Measurements from ENCODE around the gene HGD.
"Not testable (repeated sequence)": the region's sequence is repeated elsewhere in the genome, so short reads cannot be mapped to it uniquely, and the experiment has no call there.

HGD gene

GRCh38 chr3:120678331-120678947, 3.6 kb downstream of the HGD start:
- peak; percentile 8 for DNase-seq

DNA sequence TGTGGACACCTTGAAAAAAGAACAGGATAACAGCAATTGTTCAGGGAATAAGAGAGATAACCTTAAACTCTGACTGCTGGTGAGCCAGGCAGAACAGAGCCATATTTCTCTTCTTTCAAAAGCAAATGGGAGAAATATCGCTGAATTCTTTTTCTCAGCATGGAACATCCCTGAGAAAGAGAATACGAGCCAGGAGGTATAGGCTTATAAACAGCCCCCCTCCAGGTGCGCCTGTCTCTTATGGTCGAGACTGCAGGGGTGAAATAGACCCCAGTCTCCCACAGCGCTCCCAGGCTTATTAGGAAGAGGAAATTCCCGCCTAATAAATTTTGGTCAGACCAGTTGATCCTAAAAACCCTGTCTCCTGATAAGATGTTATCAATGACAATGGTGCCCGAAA, 4.8 kb downstream of the HGD start:
- not testable (repeated sequence) for DNase-seq

DNA sequence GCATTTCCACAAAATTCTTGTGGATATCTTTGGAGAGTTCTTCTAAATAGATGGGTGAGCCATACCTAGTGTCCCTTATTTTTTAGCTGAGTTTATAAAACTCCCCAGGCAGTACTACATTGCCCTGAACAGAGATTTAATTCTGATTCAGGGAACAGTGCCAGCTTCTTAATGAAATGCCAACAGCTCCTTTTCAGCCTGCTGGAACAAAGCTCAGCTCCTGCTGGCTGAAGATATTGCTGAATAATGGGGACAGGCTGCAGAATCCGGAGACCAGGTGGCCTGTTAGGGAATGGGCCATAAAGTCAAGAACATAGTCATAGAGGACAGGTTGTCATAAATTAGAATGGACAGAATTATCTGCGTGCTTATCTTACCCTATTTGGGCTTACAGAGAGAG, 8.9 kb downstream of the HGD start:
- DNase-seq, result no peak

DNA sequence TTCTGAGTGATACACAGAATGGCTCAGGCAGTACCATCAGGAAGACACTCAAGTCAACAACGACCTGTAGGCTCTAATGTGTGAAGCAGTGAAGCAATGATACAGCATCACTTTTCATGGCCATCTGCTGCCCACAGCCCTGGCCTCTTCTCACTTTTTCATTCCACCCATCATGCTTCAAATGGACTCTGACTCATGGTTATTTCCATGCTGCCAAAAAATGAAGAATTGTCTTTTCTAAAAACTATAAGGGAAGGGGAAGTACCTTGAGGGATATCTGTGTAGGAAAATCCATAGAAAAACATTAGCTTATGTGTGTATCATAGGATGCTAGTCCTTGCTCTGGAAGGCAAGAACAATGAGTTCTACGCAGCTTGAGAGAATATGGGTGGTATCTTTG, 11.5 kb downstream of the HGD start:
- DNase-seq, result no peak

GRCh38 chr3:120664926-120665325, 17.1 kb downstream of the HGD start:
- no peak for DNase-seq

GRCh38 chr3:120661945-120662344, 20.1 kb downstream of the HGD start:
- DNase-seq, result no peak

DNA sequence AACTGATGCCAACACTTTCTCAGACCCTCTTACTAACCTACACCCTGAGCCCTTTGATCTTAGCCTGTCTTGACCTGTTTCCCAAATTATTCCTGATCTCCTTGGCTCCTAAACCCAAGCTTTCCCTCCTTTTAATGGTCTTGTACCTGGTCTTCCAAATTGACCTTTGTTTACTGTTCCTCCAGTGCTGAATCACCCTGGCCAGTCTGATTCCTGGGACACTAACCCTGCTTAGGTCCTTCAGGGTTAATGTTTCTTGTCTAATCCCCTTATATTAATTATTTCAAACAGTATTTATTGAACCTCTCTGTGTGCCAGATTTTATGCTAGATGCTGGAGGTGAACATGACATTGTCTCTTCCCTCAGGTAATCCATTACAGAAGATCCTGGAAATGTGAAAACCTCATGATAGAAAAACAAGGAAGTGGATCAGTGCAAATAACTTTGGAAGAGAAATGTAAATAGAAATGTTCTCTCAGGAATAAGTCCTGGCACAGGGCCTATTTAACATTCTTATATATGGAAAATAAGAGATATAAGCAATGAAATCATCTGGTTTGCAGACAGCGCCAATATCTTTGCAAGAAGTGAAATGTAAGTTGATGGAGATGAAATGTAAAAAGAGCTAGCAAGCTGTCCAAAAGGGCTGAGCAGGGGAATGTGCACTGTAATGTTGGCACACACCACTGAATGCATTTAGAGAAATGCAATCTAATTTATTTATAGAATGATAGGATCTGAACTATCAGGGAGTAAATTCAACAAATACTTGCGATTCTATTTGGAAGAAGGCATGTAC, 20.7 kb downstream of the HGD start:
- no peak for DNase-seq

GRCh38 chr3:120659834-120660233, 22.2 kb downstream of the HGD start:
- DNase-seq, result no peak

DNA sequence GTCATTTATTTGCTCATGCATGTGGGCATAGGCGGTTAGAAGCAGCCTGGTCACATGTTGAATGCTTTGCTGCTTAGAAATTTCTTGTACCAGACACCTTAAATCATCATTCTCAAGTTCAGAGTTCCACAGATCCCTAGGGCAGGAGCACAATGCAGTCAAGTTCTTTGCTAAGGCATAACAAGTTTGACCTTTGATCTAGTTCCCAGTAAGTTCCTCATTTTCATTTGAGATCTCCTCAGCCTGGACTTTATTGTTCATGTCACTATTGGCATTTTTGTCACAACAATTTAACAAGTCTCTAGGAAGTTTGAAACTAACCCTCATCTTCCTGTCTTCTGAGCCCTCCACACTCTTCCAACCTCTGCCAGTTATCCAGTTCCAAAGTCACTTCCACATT, 22.8 kb downstream of the HGD start:
- no peak for DNase-seq

- DNase-seq, result no peak
These were observed 29.0 kb downstream of the HGD start for GRCh38 chr3:120652896-120653545.

GRCh38 chr3:120652281-120652680, 29.8 kb downstream of the HGD start:
- no peak for DNase-seq

GRCh38 chr3:120650311-120650710, 31.7 kb downstream of the HGD start:
- no peak for DNase-seq

DNA sequence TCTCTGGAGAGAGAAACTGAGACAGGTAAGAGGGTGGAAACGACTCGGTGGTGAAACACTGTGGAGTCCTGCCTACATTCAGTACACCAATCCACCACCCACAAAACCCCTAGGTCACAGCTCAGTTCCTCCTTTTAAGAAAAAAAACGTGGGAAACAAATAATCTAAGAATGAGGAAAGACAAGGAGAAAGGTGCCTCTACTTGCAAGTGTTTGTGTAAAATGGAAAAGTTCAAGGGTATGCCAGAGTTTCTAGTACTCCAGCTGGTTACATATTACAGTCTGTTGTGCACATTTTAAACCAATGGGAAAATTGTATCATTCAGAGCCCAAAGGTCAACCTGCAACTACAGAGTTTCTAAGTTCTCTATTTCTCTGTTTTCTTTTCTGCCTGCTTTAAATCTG, 32.2 kb downstream of the HGD start:
- no peak for DNase-seq

- DNase-seq, result no peak
These were observed 33.7 kb downstream of the HGD start for GRCh38 chr3:120648290-120648689.

DNA sequence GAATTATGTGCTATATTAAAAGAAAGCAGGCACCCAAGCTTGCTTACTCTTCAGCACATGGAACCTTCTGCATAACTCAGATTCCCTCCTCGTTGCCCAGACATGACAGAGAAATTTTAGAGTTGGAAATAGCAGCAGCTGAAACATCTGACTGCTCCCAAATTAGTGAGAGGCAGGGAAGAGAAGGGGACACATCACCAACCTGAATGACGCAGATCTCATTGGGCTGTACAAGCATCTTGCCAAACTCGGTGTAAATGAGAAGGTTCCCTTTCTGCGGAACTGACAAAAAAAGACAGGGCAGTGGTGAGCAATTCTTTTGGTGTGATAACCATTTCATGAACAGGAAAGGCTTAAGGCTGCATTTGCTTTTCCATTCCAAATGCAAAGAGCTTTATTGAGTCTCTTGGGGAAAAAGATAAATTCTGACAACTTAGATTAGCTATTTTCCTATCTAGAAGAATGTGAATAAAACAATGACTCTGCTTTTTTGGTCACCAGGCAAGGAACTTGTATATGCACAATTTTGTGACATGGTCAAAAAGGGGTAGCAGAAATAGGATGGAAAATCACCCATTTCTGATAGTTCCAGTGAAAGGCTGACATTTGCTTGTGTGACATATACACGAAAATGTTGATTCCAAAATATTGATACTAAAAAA, 35.1 kb downstream of the HGD start:
- no peak for DNase-seq

DNA sequence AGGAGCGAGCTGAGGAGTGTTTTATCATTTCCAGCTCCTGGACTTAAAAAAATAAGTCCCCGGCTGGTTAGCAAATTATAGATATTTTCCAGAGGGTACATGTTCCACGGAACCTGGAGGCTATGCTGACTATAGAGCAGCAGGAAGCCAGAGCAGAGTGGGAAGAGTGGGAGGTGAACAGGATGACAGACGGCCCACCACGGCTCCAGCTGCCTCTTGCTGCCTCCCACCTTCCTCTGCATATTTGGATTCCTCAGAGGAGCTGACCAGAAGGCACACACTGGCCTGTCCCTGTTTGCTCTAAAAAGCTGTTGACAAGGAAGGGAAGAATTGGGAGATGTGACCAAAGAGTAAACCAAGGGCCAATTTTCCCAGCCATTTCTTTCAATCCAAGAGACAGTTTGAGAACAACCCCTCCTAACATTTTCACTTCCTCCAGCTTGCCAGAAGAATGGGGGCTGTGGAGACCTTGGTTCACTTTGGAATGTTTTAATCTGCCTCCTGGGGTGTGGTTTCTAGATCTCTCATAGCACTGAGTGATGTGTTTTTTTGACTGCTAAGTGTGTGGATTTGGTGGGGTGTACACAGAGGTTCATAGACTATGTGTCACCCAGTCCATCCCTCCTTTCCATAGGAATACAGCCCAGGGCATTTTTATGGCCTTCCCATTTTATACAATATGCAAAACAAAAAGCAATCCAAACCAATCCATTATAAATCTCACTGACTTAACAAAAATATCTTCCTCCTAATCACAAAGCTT, 36.8 kb downstream of the HGD start:
- no peak for DNase-seq

DNA sequence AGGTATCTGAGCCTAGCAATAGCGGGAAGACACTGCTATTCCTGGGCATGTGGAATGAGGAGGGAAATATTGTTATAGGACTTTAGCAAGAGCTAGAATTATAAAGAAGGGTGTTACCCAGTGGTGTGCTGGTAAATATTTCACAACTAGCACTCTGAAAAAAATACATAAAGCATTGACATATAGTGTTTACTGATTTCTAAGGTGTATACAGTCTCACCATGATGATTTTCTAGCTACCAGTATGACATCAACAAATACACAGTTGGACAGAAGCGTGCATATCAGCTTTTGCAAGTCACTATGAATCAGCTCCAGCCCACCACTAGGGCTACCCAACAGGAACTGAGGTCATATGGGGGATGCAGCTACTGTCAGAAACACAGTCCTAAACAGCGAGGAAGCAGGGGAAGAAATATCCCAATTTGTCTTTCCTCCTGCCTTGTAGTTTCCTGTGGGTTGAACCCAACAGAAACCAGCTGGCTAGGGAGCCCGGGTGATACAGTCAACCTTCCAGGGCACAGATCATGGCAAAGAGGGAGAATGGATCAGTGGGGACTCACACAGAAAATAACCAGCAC, 39.6 kb downstream of the HGD start:
- peak; percentile 4 for DNase-seq

GRCh38 chr3:120641696-120642246, 40.3 kb downstream of the HGD start:
- DNase-seq, result no peak

- DNase-seq, result no peak
These were observed 41.8 kb downstream of the HGD start for GRCh38 chr3:120640231-120640630.

DNA sequence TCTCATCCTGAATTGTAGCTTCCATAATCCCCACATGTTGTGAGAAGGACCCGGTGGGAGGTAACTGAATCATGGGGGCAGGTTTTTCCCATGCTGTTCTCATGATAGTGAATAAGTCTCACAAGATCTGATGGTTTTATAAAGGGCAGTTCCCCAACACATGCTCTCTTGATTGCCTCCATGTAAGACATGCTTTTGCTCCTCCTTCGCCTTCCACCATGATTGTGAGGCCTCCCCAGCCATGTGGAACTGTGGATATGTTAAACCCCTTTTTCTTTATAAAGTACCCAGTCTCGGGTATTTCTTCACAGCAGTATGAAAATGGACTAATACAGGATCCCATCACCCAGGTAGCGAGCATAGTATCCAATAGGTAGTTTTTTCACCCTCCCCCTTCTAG, 43.2 kb downstream of the HGD start:
- not testable (repeated sequence) for DNase-seq

- no peak for DNase-seq
These were observed 44.0 kb downstream of the HGD start for GRCh38 chr3:120637851-120638559.
